ENCODE results near the gene LAS1L.
A peak's percentile ranks its signal among the peaks of the same experiment; 100 is the strongest.

Gene LAS1L

GRCh38 chrX:65534450-65535292 lies at the start of gene LAS1L:
Gene LAS1L, minus strand, starts transcription at chrX:65534787. Its CDS starts 72 bp downstream, at chrX:65534715.
- Histone ChIP-seq H3K9me3 (ENCODE audit: severe bottlenecking) (no peaks in the 10 kb centered on the region), H3K4me3 (ENCODE audit: low read depth, low read length) (peak within 1 kb of the TSS; percentile 75), H3K36me3 (peaks cover 12% of the 10 kb centered on the region), H3K27ac (peak within 1 kb of the TSS; percentile 56), H3K27me3 (ENCODE audit: insufficient read depth, low read depth, severe bottlenecking) (peaks cover 3% of the 10 kb centered on the region)
- DNase-seq: peak; percentile 91
- no peak for TF ChIP-seq CTCF (IDR thresholded peaks at IDR 0.05; ENCODE audit: low read depth, low read length)

GRCh38 chrX:65582450-65583082 lies 48.0 kb upstream of the LAS1L start:
- H3K36me3 ChIP-seq: no peaks in the 10 kb centered on the region
- no peak overlapping the region for H3K4me3 ChIP-seq (ENCODE audit: low read depth, low read length)
- H3K27me3 ChIP-seq (ENCODE audit: insufficient read depth, low read depth, severe bottlenecking): peaks cover 8% of the 10 kb centered on the region
- peak overlapping the region; percentile 37; the same call in 1 of the 2 replicates for H3K27ac ChIP-seq
- TF ChIP-seq CTCF (IDR thresholded peaks at IDR 0.05; ENCODE audit: low read depth, low read length): no peak
- DNase-seq: peak; percentile 46
- no peaks in the 10 kb centered on the region for H3K9me3 ChIP-seq (ENCODE audit: severe bottlenecking)

- TF ChIP-seq CTCF (IDR thresholded peaks at IDR 0.05; ENCODE audit: low read depth, low read length): peak; percentile 81
- no peak overlapping the region for H3K27ac ChIP-seq
- no peaks in the 10 kb centered on the region for H3K36me3 ChIP-seq
- no peak overlapping the region for H3K4me3 ChIP-seq (ENCODE audit: low read depth, low read length)
- H3K27me3 ChIP-seq (ENCODE audit: insufficient read depth, low read depth, severe bottlenecking): peaks cover 8% of the 10 kb centered on the region
- H3K9me3 ChIP-seq (ENCODE audit: severe bottlenecking): no peaks in the 10 kb centered on the region
- DNase-seq: peak; percentile 50
Measured at GRCh38 chrX:65581661-65582339, 47.2 kb upstream of the LAS1L start.

GRCh38 chrX:65578346-65578745 lies 43.8 kb upstream of the LAS1L start:
- Histone ChIP-seq H3K36me3 (no peaks in the 10 kb centered on the region), H3K27me3 (ENCODE audit: insufficient read depth, low read depth, severe bottlenecking) (no peaks in the 10 kb centered on the region)
- TF ChIP-seq CTCF (IDR thresholded peaks at IDR 0.05; ENCODE audit: low read depth, low read length): no peak

GRCh38 chrX:65576160-65576559 lies 41.6 kb upstream of the LAS1L start:
- H3K27ac ChIP-seq: no peak overlapping the region
- H3K9me3 ChIP-seq (ENCODE audit: severe bottlenecking): no peaks in the 10 kb centered on the region
- no peak for DNase-seq
- no peaks in the 10 kb centered on the region for H3K36me3 ChIP-seq
- peaks cover under 1% of the 10 kb centered on the region for H3K27me3 ChIP-seq (ENCODE audit: insufficient read depth, low read depth, severe bottlenecking)
- no peak for TF ChIP-seq CTCF (IDR thresholded peaks at IDR 0.05; ENCODE audit: low read depth, low read length)
- H3K4me3 ChIP-seq (ENCODE audit: low read depth, low read length): no peak overlapping the region

More at GRCh38 chrX:65578346-65578745, 43.8 kb upstream of the LAS1L start:
- peak; percentile 45 for DNase-seq
- H3K9me3 ChIP-seq (ENCODE audit: severe bottlenecking): no peaks in the 10 kb centered on the region
- no peak overlapping the region for H3K4me3 ChIP-seq (ENCODE audit: low read depth, low read length)
- H3K27ac ChIP-seq: peak overlapping the region; percentile 44

Data from WERI-Rb-1 (cell line).